ENCODE results near the gene FAT1.

FAT1 gene

DNA sequence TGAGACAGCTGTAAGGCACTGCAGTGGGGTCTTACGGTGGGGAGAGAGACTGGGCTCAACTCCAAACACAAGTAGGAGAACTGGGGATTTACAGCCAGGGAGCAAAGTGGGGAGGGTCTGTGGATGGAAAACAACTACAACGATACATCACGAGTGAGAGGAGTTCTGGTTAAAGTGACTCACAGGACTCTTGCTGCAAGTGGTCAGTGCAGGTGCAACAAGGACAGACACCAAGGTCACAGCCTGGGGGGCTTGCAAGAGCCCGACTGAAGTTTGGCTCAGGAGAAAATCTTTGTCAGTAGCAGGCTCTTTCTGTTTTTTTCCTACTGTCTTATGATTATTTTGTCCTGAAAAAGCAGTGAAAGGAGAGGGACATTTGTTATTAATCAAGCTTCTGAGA is 10.1 kb upstream of the FAT1 start:
- no peak for DNase-seq (ENCODE audit: low read depth)
- H3K4me3 ChIP-seq (ENCODE audit: low read depth, low read length): no peak overlapping the region
- TF ChIP-seq CTCF (IDR thresholded peaks at IDR 0.05; ENCODE audit: low read depth, low read length, missing control alignments): no peak
- in situ Hi-C loops (cut with HindIII; ENCODE audit: low sequenced_read_pairs): no loop called here

GRCh38 chr4:186730621-186731020 is 7.0 kb upstream of the FAT1 start:
- TF ChIP-seq CTCF (IDR thresholded peaks at IDR 0.05; ENCODE audit: low read depth, low read length, missing control alignments): no peak
- DNase-seq (ENCODE audit: low read depth): no peak
- H3K4me3 ChIP-seq (ENCODE audit: low read depth, low read length): no peak overlapping the region
- in situ Hi-C loops (cut with HindIII; ENCODE audit: low sequenced_read_pairs): no loop called here

DNA sequence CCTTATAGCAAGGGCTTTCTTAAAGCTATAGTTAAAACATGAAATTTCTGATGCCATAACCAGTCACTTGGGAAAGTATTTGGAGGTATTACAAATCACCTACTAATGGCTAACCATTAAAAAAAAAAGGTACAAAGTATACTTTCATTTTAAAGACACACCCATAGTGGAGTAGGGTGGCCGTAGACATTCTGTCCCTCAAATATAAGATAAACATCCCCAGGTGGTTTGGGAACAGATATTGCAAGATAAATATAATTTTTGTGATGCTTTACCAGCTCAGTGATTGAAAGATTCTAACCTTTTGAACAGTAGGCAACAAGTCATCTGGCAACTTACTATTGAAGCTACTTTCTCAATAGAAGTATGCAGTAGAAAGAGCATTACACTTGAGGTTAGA is 6.2 kb upstream of the FAT1 start:
- DNase-seq (ENCODE audit: low read depth): no peak
- no peak overlapping the region for H3K4me3 ChIP-seq (ENCODE audit: low read depth, low read length)
- TF ChIP-seq CTCF (IDR thresholded peaks at IDR 0.05; ENCODE audit: low read depth, low read length, missing control alignments): no peak
- in situ Hi-C loops (cut with HindIII; ENCODE audit: low sequenced_read_pairs): no loop called here

- H3K4me3 ChIP-seq (ENCODE audit: low read depth, low read length): no peak overlapping the region
- no peak for DNase-seq (ENCODE audit: low read depth)
- no peak for TF ChIP-seq CTCF (IDR thresholded peaks at IDR 0.05; ENCODE audit: low read depth, low read length, missing control alignments)
- in situ Hi-C loops (cut with HindIII; ENCODE audit: low sequenced_read_pairs): no loop called here
Observed at GRCh38 chr4:186728631-186729271, 5.1 kb upstream of the FAT1 start.

DNA sequence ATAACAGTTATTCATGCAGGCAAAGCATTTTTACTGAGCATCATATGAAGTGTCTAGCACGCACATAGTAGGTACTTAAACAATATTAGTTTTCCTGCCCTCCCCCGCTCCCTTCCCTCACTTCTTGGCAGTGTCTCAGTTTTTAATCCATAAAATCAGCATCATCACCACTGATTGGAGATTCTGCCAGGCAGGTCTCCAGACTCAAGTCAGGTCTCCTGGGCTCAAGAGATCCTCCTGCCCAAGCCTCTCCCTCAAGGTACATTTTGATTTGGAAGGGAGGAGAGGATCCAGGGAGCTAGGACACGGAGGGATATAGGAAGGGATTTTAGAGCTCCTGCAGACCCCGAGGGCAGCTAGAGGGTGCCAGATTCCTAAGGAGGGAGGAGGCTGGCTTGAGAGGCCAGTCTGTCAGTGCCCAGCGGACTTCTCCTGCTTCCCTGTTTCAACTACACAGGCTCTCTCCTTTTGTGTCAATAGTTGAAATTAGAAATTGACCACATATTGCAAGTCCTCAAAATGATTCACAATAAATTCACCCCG is 4.4 kb upstream of the FAT1 start:
- no peak overlapping the region for H3K4me3 ChIP-seq (ENCODE audit: low read depth, low read length)
- in situ Hi-C loops (cut with HindIII; ENCODE audit: low sequenced_read_pairs): no loop called here
- no peak for DNase-seq (ENCODE audit: low read depth)
- peak; percentile 6 for TF ChIP-seq CTCF (IDR thresholded peaks at IDR 0.05; ENCODE audit: low read depth, low read length, missing control alignments)

- H3K4me3 ChIP-seq (ENCODE audit: low read depth, low read length): peak overlapping the region; percentile 97
- peak; percentile 8 for DNase-seq (ENCODE audit: low read depth)
- in situ Hi-C loops (cut with HindIII; ENCODE audit: low sequenced_read_pairs): no loop called here
- no peak for TF ChIP-seq CTCF (IDR thresholded peaks at IDR 0.05; ENCODE audit: low read depth, low read length, missing control alignments)
Observed at GRCh38 chr4:186727169-186727976, 3.7 kb upstream of the FAT1 start.

Data from astrocyte of the cerebellum (primary cell).